ENCODE measurements around the gene LAMP2.

Gene LAMP2

DNA sequence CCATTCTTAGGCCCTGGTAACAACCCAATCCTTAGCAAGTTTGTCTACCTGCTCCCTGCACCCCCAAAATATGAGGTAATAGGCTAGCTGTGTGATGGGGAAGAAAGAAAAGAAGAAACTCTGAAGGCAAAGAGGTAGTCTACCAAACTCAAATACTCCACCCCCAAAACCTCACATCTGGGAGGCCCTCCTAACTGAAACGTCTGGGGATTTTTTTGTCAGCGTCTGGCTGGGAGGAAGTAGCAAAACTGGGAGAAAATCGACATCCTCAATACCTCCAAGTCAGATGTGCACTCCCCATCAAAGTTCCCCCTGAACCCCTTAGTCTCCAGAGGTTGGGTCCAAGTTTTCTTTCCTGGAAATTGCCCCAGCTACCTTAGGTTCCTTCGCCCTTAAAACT, 1.0 kb downstream of the LAMP2 start:
- H3K9me3 ChIP-seq, result no peaks in the 10 kb centered on the region
- peak overlapping the region; percentile 85 to 92 for H3K27ac ChIP-seq
- H3K4me1 ChIP-seq, result peaks cover 0 to 20% (median 3%) of the 10 kb centered on the region in 4 donors
- no peaks in the 10 kb centered on the region for H3K36me3 ChIP-seq
- no peak for DNase-seq
- H3K4me3 ChIP-seq, result peak overlapping the region; percentile 63 to 73
- intact Hi-C loops (cut with DNase I; ENCODE audit: low total_unique reads), result loop anchor here (5.0 to 10.0 kb wide), 2 partner anchors 213 to 676 kb away; partner anchors contain the start of genes RPL39 and ZBTB33
- no peaks in the 10 kb centered on the region for H3K27me3 ChIP-seq
- TF ChIP-seq, protein P1, sequence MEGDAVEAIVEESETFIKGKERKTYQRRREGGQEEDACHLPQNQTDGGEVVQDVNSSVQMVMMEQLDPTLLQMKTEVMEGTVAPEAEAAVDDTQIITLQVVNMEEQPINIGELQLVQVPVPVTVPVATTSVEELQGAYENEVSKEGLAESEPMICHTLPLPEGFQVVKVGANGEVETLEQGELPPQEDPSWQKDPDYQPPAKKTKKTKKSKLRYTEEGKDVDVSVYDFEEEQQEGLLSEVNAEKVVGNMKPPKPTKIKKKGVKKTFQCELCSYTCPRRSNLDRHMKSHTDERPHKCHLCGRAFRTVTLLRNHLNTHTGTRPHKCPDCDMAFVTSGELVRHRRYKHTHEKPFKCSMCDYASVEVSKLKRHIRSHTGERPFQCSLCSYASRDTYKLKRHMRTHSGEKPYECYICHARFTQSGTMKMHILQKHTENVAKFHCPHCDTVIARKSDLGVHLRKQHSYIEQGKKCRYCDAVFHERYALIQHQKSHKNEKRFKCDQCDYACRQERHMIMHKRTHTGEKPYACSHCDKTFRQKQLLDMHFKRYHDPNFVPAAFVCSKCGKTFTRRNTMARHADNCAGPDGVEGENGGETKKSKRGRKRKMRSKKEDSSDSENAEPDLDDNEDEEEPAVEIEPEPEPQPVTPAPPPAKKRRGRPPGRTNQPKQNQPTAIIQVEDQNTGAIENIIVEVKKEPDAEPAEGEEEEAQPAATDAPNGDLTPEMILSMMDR (IDR thresholded peaks at IDR 0.05), result no peak

GRCh38 chrX:120464411-120464810, 4.7 kb downstream of the LAMP2 start:
- H3K36me3 ChIP-seq, result no peaks in the 10 kb centered on the region
- H3K9me3 ChIP-seq, result no peaks in the 10 kb centered on the region
- intact Hi-C loops (cut with DNase I; ENCODE audit: low total_unique reads), result loop anchor here (10.0 kb wide), 1 partner anchor 210 kb away; the partner anchor contains the start of gene ZBTB33
- no peak overlapping the region for H3K27ac ChIP-seq
- no peak overlapping the region for H3K4me3 ChIP-seq
- TF ChIP-seq, protein P1 (IDR thresholded peaks at IDR 0.05), result no peak
- no peaks in the 10 kb centered on the region for H3K27me3 ChIP-seq
- DNase-seq, result no peak
- peaks cover 0 to 20% (median 3%) of the 10 kb centered on the region in 4 donors for H3K4me1 ChIP-seq

GRCh38 chrX:120463241-120463640, 5.9 kb downstream of the LAMP2 start:
- no peak overlapping the region for H3K27ac ChIP-seq
- H3K9me3 ChIP-seq, result no peaks in the 10 kb centered on the region
- H3K4me1 ChIP-seq, result peaks cover 0 to 19% (median 3%) of the 10 kb centered on the region in 4 donors
- H3K36me3 ChIP-seq, result no peaks in the 10 kb centered on the region
- H3K4me3 ChIP-seq, result no peak overlapping the region
- TF ChIP-seq, protein P1 (IDR thresholded peaks at IDR 0.05), result no peak
- DNase-seq, result peak in 1 of 2 donors; percentile 33
- intact Hi-C loops (cut with DNase I; ENCODE audit: low total_unique reads), result loop anchor here (10.0 kb wide), 1 partner anchor 208 kb away; the partner anchor contains the start of gene ZBTB33
- no peaks in the 10 kb centered on the region for H3K27me3 ChIP-seq

- Histone ChIP-seq H3K27ac (no peak overlapping the region), H3K36me3 (no peaks in the 10 kb centered on the region), H3K4me3 (no peak overlapping the region), H3K9me3 (no peaks in the 10 kb centered on the region), H3K4me1 (peaks cover 0 to 10% (median 1%) of the 10 kb centered on the region in 4 donors), H3K27me3 (no peaks in the 10 kb centered on the region)
- TF ChIP-seq, protein P1 (IDR thresholded peaks at IDR 0.05), result no peak
- no peak for DNase-seq
- intact Hi-C loops (cut with DNase I; ENCODE audit: low total_unique reads), result loop anchor here (10.0 kb wide), 1 partner anchor 208 kb away; the partner anchor contains the start of gene ZBTB33
These were observed 6.7 kb downstream of the LAMP2 start for GRCh38 chrX:120462370-120462769.

GRCh38 chrX:120459309-120459708, 9.8 kb downstream of the LAMP2 start:
- TF ChIP-seq, protein P1 (IDR thresholded peaks at IDR 0.05), result no peak
- peaks cover 0 to 7% (median 4%) of the 10 kb centered on the region in 3 donors for H3K36me3 ChIP-seq
- no peaks in the 10 kb centered on the region for H3K4me1 ChIP-seq
- no peak overlapping the region for H3K27ac ChIP-seq
- H3K4me3 ChIP-seq, result no peak overlapping the region
- H3K27me3 ChIP-seq, result no peaks in the 10 kb centered on the region
- intact Hi-C loops (cut with DNase I; ENCODE audit: low total_unique reads), result no loop called here
- DNase-seq, result no peak
- H3K9me3 ChIP-seq, result no peaks in the 10 kb centered on the region

Data from tibial artery (tissue), 4 donors.